BLaER1 treated with 17β-estradiol and CSF1 and Interleukin-3, amounts not matched to agents 10 nM and 100 nM (cell line): ENCODE data around the gene KCNAB1.
A peak's percentile ranks its signal among the peaks of the same experiment; 100 is the strongest.
"Not testable (repeated sequence)": the region's sequence is repeated elsewhere in the genome, so short reads cannot be mapped to it uniquely, and the experiment has no call there.

Experiments used
- H3K27ac ChIP-seq, 11 experiments: shearing (Covaris generic); formaldehyde crosslinking; 2 replicates each; pipeline ENCODE4 v1.8.1; 2022
- H3K27me3 ChIP-seq, 11 experiments: shearing (Covaris generic); formaldehyde crosslinking; 2 replicates each; pipeline ENCODE4 v1.8.1; 2022
- H3K36me3 ChIP-seq, 11 experiments: shearing (Covaris generic); formaldehyde crosslinking; 2 replicates each; pipeline ENCODE4 v1.8.1; 2022
- H3K4me1 ChIP-seq, 10 experiments: shearing (Covaris generic); formaldehyde crosslinking; 2 replicates each; pipeline ENCODE4 v1.8.1; 2022
- H3K4me2 ChIP-seq, 11 experiments: shearing (Covaris generic); formaldehyde crosslinking; 2 replicates each; pipeline ENCODE4 v1.8.1; 2022
- H3K4me3 ChIP-seq, 10 experiments: shearing (Covaris generic); formaldehyde crosslinking; 2 replicates each; pipeline ENCODE4 v1.8.1; 2022
- H3K9ac ChIP-seq, 11 experiments: shearing (Covaris generic); formaldehyde crosslinking; 2 replicates each; pipeline ENCODE4 v1.8.1; 2022
- H3K9me3 ChIP-seq, 11 experiments: shearing (Covaris generic); formaldehyde crosslinking; replicated peaks in 1 of 11; 2 replicates each; pipeline ENCODE4 v1.8.1; 2022
- H4K20me1 ChIP-seq, 11 experiments: shearing (Covaris generic); formaldehyde crosslinking; 2 replicates each; pipeline ENCODE4 v1.8.1; 2022
- Cebpa-rat ChIP-seq, 11 experiments: shearing (Covaris generic); IDR thresholded peaks; 2 replicates each; pipeline ENCODE4 v1.8.1; 2022

KCNAB1 gene

GRCh38 chr3:156559321-156559720 is 438.9 kb downstream of the KCNAB1 start:
- no peak overlapping the region for H3K4me3 ChIP-seq
- no peak for TF ChIP-seq Cebpa-rat (IDR thresholded peaks at IDR 0.05)
- H3K4me2 ChIP-seq, result no peak overlapping the region
- H4K20me1 ChIP-seq, result no peaks in the 10 kb centered on the region
- peaks cover 0 to 8% (median 2%) of the 10 kb centered on the region in 10 experiments; a peak in 6 of 20 replicates for H3K4me1 ChIP-seq
- H3K27ac ChIP-seq, result no peak overlapping the region
- no peak overlapping the region for H3K9ac ChIP-seq
- H3K36me3 ChIP-seq, result no peaks in the 10 kb centered on the region
- H3K9me3 ChIP-seq, result no peaks in the 10 kb centered on the region
- no peaks in the 10 kb centered on the region for H3K27me3 ChIP-seq

- Histone ChIP-seq H3K27me3 (no peaks in the 10 kb centered on the region), H3K9ac (no peak overlapping the region), H3K4me2 (peak overlapping the region in 4 of 11 experiments; percentile 8 to 34 (median 13); a peak in 5 of 22 replicates), H3K27ac (no peak overlapping the region), H3K4me3 (no peak overlapping the region), H3K9me3 (peaks cover 0 to 1% (median 0%) of the 10 kb centered on the region in 11 experiments; a peak in 4 of 22 replicates), H3K4me1 (peaks cover 0 to 8% (median 0%) of the 10 kb centered on the region in 10 experiments; a peak in 6 of 20 replicates), H3K36me3 (no peaks in the 10 kb centered on the region), H4K20me1 (no peaks in the 10 kb centered on the region)
- TF ChIP-seq Cebpa-rat (IDR thresholded peaks at IDR 0.05), result no peak
Measured at GRCh38 chr3:156561533-156561932, 441.2 kb downstream of the KCNAB1 start.

GRCh38 chr3:156562486-156562885 is 442.1 kb downstream of the KCNAB1 start:
- H3K4me2 ChIP-seq, H3K27me3 ChIP-seq, H3K4me1 ChIP-seq, H3K36me3 ChIP-seq, H3K4me3 ChIP-seq, H4K20me1 ChIP-seq, H3K9ac ChIP-seq, H3K27ac ChIP-seq: not testable (repeated sequence)
- peaks cover 7 to 11% (median 9%) of the 10 kb centered on the region in 11 experiments for H3K9me3 ChIP-seq

GRCh38 chr3:156563900-156564682 is 443.7 kb downstream of the KCNAB1 start:
- H3K27me3 ChIP-seq, result no peaks in the 10 kb centered on the region
- no peaks in the 10 kb centered on the region for H4K20me1 ChIP-seq
- no peak for TF ChIP-seq Cebpa-rat (IDR thresholded peaks at IDR 0.05)
- peaks cover 17 to 26% (median 20%) of the 10 kb centered on the region in 11 experiments for H3K9me3 ChIP-seq
- H3K4me1 ChIP-seq, result peaks cover 0 to 11% (median 2%) of the 10 kb centered on the region in 10 experiments; a peak in 12 of 20 replicates
- no peak overlapping the region for H3K27ac ChIP-seq
- no peak overlapping the region for H3K4me3 ChIP-seq
- no peaks in the 10 kb centered on the region for H3K36me3 ChIP-seq
- no peak overlapping the region for H3K9ac ChIP-seq
- H3K4me2 ChIP-seq, result no peak overlapping the region

- H3K9me3 ChIP-seq, result peaks cover 17 to 26% (median 21%) of the 10 kb centered on the region in 11 experiments
- not testable (repeated sequence) for H4K20me1 ChIP-seq, H3K27me3 ChIP-seq, H3K4me3 ChIP-seq, H3K9ac ChIP-seq, H3K27ac ChIP-seq, H3K36me3 ChIP-seq
- peaks cover 7 to 28% (median 11%) of the 10 kb centered on the region in 10 experiments; a peak in 19 of 20 replicates for H3K4me1 ChIP-seq
- peak overlapping the region in 5 of 11 experiments; percentile 1 to 33 (median 17); a peak in 5 of 22 replicates for H3K4me2 ChIP-seq
Measured at GRCh38 chr3:156569016-156569415, 448.6 kb downstream of the KCNAB1 start.

GRCh38 chr3:156569881-156570280 is 449.5 kb downstream of the KCNAB1 start:
- H3K4me3 ChIP-seq, H3K27me3 ChIP-seq, H3K36me3 ChIP-seq, H4K20me1 ChIP-seq, H3K9ac ChIP-seq: not testable (repeated sequence)
- Histone ChIP-seq H3K9me3 (peaks cover 17 to 26% (median 21%) of the 10 kb centered on the region in 11 experiments), H3K4me1 (peaks cover 7 to 28% (median 11%) of the 10 kb centered on the region in 10 experiments; a peak in 19 of 20 replicates), H3K27ac (0 out of 22 replicates have a peak overlapping the region, but pooled peaks of 1 of the 11 experiments have one; percentile 11), H3K4me2 (peak overlapping the region; percentile 1 to 44 (median 29); a peak in 17 of 22 replicates)

GRCh38 chr3:156575641-156576040 is 455.3 kb downstream of the KCNAB1 start:
- H4K20me1 ChIP-seq, result no peaks in the 10 kb centered on the region
- H3K9me3 ChIP-seq, result no peaks in the 10 kb centered on the region
- no peak overlapping the region for H3K4me3 ChIP-seq
- TF ChIP-seq Cebpa-rat (IDR thresholded peaks at IDR 0.05), result no peak
- no peak overlapping the region for H3K9ac ChIP-seq
- no peak overlapping the region; a peak in 1 of 22 replicates for H3K4me2 ChIP-seq
- no peaks in the 10 kb centered on the region for H3K36me3 ChIP-seq
- peaks cover 27 to 61% (median 35%) of the 10 kb centered on the region in 10 experiments for H3K4me1 ChIP-seq
- H3K27me3 ChIP-seq, result no peaks in the 10 kb centered on the region
- H3K27ac ChIP-seq, result no peak overlapping the region

- Histone ChIP-seq H3K4me3 (no peak overlapping the region), H3K9me3 (no peaks in the 10 kb centered on the region), H3K9ac (no peak overlapping the region), H3K36me3 (no peaks in the 10 kb centered on the region), H3K4me2 (peak overlapping the region in 10 of 11 experiments; percentile 13 to 66 (median 57); a peak in 18 of 22 replicates), H3K27ac (no peak overlapping the region), H3K4me1 (peaks cover 27 to 64% (median 36%) of the 10 kb centered on the region in 10 experiments), H4K20me1 (no peaks in the 10 kb centered on the region), H3K27me3 (no peaks in the 10 kb centered on the region)
- TF ChIP-seq Cebpa-rat (IDR thresholded peaks at IDR 0.05), result no peak
Measured at GRCh38 chr3:156576051-156576450, 455.7 kb downstream of the KCNAB1 start.

GRCh38 chr3:156576651-156577348 is 456.4 kb downstream of the KCNAB1 start:
- Histone ChIP-seq H3K4me1 (peaks cover 27 to 62% (median 36%) of the 10 kb centered on the region in 10 experiments), H3K27me3 (no peaks in the 10 kb centered on the region), H3K4me2 (peak overlapping the region; percentile 13 to 66 (median 57)), H3K9ac (no peak overlapping the region), H3K36me3 (no peaks in the 10 kb centered on the region), H3K4me3 (no peak overlapping the region), H4K20me1 (no peaks in the 10 kb centered on the region), H3K9me3 (peaks cover 0 to 2% (median 0%) of the 10 kb centered on the region in 11 experiments; a peak in 1 of 22 replicates), H3K27ac (peak overlapping the region in 1 of 11 experiments; percentile 23; a peak in 1 of 22 replicates)
- no peak for TF ChIP-seq Cebpa-rat (IDR thresholded peaks at IDR 0.05)
